HepG2 (cell line): ENCODE data around the gene ZNF629. TPM values are rescaled to one million over a fixed set of nuclear protein-coding genes. Genes with fewer than 3 reads are reported as not detected.

Source experiments
- DMAP1 ChIP-seq: IDR thresholded peaks from 2 replicates; pipeline ENCODE4 v1.6.1; 2016
- FOSL1 ChIP-seq: sonication (generic); formaldehyde crosslinking; IDR thresholded peaks from 2 replicates; pipeline ENCODE4 v1.9.0; 2021; ENCODE audit warnings: missing genetic modification reagents, borderline replicate concordance
- FOXK1 ChIP-seq: sonication (generic); formaldehyde crosslinking; IDR thresholded peaks from 2 replicates; pipeline ENCODE4 v1.4.0; 2020; ENCODE audit warnings: low read depth, missing genetic modification reagents, borderline replicate concordance
- MLLT10 ChIP-seq: sonication (generic); formaldehyde crosslinking; IDR thresholded peaks from 2 replicates; pipeline ENCODE4 v1.4.0; 2020; ENCODE audit warnings: missing genetic modification reagents
- MTF2 ChIP-seq: sonication (generic); formaldehyde crosslinking; IDR thresholded peaks from 2 replicates; pipeline ENCODE4 v1.5.0; 2020; ENCODE audit warnings: missing genetic modification reagents, borderline replicate concordance
- PHF5A ChIP-seq: IDR thresholded peaks from one replicate; pipeline ENCODE4 v1.6.1; 2018; ENCODE audit warnings: low read depth, missing genetic modification reagents; ENCODE audit not compliant: unreplicated experiment
- REXO4 ChIP-seq: sonication (generic); formaldehyde crosslinking; IDR thresholded peaks from 2 replicates; pipeline ENCODE4 v1.8.0; 2022; ENCODE audit warnings: missing genetic modification reagents, mild to moderate bottlenecking, borderline replicate concordance
- ZNF101 ChIP-seq: sonication (generic); formaldehyde crosslinking; IDR thresholded peaks from 2 replicates; pipeline ENCODE4 v1.4.0; 2020; ENCODE audit warnings: mild to moderate bottlenecking, low read depth, missing genetic modification reagents, borderline replicate concordance
- ZNF768 ChIP-seq: sonication (generic); formaldehyde crosslinking; IDR thresholded peaks from 2 replicates; pipeline ENCODE4 v1.4.0; 2020; ENCODE audit warnings: missing genetic modification reagents
- polyA plus RNA-seq, 8 experiments: library from polyadenylated mRNA; depleted of rRNA in 3 of 8; stranded (reverse) in 7 of 8; unstranded in 1 of 8; fragments of >200 nt; fragmentation: Illumina TruSeq in 4 of 8; extraction: Trizol in 4 of 8; gene quantifications; 2 replicates each; pipeline versions ENCODE4 v1.2.1 to v1.2.3, GENCODE V29; 2011 to 2016; ENCODE audit warnings: low read depth in 4 of 8, missing spikeins in 1 of 8, mixed read lengths in 1 of 8; ENCODE audit not compliant: insufficient read depth in 1 of 8
- total RNA-seq, 5 experiments: library from RNA; depleted of rRNA; stranded (reverse); fragments of >200 nt; fragmentation: Illumina TruSeq; extraction: Trizol; gene quantifications; 2 replicates each; pipeline ENCODE4 v1.2.3, GENCODE V29; 2016; ENCODE audit warnings: low read depth in 1 of 5
- TF ChIP-seq, protein P1 (sequence below), 2 experiments: sonication (generic) in 1 of 2; formaldehyde crosslinking in 1 of 2; IDR thresholded peaks; 2 replicates each; pipeline versions ENCODE4 v1.5.1 to v1.6.1; 2011 to 2020; ENCODE audit warnings: borderline replicate concordance in 1 of 2, low read depth in 1 of 2, low read length in 1 of 2, mild to moderate bottlenecking in 1 of 2, missing genetic modification reagents in 1 of 2, moderate library complexity in 1 of 2
- TF ChIP-seq, protein P2 (sequence below): sonication (generic); formaldehyde crosslinking; IDR thresholded peaks from 2 replicates; pipeline ENCODE4 v1.8.0; 2023; ENCODE audit warnings: mild to moderate bottlenecking, missing genetic modification reagents
- TF ChIP-seq, protein P3 (sequence below): sonication (generic); formaldehyde crosslinking; conservative IDR thresholded peaks from 2 replicates; pipeline ENCODE4 v1.8.0; 2022; ENCODE audit warnings: missing genetic modification reagents
- TF ChIP-seq, protein P4 (sequence below): sonication (generic); formaldehyde crosslinking; IDR thresholded peaks from 2 replicates; pipeline ENCODE4 v1.5.1; 2020; ENCODE audit warnings: mild to moderate bottlenecking, missing genetic modification reagents, borderline replicate concordance
- TF ChIP-seq, protein P5 (sequence below): sonication (generic); formaldehyde crosslinking; IDR thresholded peaks from 2 replicates; pipeline ENCODE4 v1.4.0; 2020; ENCODE audit warnings: mild to moderate bottlenecking, missing genetic modification reagents

ZNF629 gene
- total and polyA plus RNA-seq, 2 of the 13 experiments (the other 11 are each of a cell fraction or from before 2014, with no cell fraction given) = 6.1 to 16.5 TPM

DNA sequence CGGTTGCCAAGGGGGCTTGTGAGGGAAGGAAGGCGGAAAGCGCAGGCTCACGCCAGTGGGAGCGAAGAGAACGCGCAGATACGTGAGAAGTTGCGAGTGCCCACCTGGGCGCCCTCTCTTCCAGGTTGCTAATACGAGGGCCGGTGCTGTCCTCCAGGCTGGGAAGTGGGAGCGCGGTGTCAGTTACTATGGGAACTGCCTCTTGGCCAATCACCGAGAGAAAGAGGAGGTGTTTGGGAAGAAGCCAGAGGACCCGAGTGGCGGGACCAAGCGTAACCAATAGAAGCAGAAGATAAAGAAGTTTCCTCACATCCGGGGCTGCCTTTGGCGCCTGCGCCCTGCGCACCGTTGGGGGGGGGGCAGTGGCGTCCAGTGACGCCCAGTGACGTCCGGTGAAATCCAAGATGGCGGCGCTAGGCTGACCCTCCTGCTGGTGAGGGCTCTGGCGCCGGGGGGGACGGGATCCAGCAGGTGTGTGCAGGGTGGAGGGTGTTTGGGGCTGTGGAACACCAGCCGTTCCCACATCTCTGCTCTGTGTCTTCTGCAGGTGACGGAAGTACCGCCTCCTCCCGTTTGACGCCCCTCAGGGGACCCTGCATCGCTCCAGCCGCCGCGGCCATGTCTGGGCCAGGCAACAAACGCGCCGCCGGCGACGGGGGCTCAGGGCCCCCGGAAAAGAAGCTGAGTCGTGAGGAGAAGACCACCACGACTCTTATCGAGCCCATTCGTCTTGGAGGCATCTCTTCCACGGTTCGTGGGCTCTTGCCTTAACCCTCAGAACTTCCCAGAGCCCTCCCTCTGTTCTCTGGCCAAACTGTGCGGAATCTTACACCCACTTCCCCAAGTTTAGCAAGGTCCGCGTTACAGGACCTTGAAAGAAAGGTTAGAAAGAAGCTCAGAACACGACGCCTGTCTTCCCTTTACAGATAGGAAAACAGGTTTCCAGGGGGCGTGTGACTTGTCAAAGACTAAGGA, 24.8 kb downstream of the ZNF629 start, which contains the start of the genes CFAP119 and RNF40 (continued):
- TF ChIP-seq, protein P1, sequence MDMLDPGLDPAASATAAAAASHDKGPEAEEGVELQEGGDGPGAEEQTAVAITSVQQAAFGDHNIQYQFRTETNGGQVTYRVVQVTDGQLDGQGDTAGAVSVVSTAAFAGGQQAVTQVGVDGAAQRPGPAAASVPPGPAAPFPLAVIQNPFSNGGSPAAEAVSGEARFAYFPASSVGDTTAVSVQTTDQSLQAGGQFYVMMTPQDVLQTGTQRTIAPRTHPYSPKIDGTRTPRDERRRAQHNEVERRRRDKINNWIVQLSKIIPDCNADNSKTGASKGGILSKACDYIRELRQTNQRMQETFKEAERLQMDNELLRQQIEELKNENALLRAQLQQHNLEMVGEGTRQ (IDR thresholded peaks at IDR 0.05; ENCODE audit: low read depth, low read length) = no peak
- TF ChIP-seq, protein P1 (CRISPR knock-in tag; IDR thresholded peaks at IDR 0.05; ENCODE audit: borderline replicate concordance) = no peak
- TF ChIP-seq ZNF768 (CRISPR knock-in tag) (no peak), MLLT10 (CRISPR knock-in tag) (no peak), MTF2 (CRISPR knock-in tag) (no peak), FOSL1 (CRISPR knock-in tag) (no peak), PHF5A (CRISPR knock-in tag) (peak; percentile 44), FOXK1 (CRISPR knock-in tag) (peak; percentile 70; the same call in 1 of the 2 replicates), REXO4 (no peak), DMAP1 (peak; percentile 78; the same call in 1 of the 2 replicates), ZNF101 (CRISPR knock-in tag) (no peak)
- TF ChIP-seq, protein P2, sequence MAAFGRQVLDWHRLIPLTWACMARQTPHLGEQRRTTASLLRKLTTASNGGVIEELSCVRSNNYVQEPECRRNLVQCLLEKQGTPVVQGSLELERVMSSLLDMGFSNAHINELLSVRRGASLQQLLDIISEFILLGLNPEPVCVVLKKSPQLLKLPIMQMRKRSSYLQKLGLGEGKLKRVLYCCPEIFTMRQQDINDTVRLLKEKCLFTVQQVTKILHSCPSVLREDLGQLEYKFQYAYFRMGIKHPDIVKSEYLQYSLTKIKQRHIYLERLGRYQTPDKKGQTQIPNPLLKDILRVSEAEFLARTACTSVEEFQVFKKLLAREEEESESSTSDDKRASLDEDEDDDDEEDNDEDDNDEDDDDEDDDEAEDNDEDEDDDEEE = no peak; the same call in 1 of the 2 replicates
- TF ChIP-seq, protein P3, sequence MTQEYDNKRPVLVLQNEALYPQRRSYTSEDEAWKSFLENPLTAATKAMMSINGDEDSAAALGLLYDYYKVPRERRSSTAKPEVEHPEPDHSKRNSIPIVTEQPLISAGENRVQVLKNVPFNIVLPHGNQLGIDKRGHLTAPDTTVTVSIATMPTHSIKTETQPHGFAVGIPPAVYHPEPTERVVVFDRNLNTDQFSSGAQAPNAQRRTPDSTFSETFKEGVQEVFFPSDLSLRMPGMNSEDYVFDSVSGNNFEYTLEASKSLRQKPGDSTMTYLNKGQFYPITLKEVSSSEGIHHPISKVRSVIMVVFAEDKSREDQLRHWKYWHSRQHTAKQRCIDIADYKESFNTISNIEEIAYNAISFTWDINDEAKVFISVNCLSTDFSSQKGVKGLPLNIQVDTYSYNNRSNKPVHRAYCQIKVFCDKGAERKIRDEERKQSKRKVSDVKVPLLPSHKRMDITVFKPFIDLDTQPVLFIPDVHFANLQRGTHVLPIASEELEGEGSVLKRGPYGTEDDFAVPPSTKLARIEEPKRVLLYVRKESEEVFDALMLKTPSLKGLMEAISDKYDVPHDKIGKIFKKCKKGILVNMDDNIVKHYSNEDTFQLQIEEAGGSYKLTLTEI (CRISPR knock-in tag) = no peak
- TF ChIP-seq, protein P4, sequence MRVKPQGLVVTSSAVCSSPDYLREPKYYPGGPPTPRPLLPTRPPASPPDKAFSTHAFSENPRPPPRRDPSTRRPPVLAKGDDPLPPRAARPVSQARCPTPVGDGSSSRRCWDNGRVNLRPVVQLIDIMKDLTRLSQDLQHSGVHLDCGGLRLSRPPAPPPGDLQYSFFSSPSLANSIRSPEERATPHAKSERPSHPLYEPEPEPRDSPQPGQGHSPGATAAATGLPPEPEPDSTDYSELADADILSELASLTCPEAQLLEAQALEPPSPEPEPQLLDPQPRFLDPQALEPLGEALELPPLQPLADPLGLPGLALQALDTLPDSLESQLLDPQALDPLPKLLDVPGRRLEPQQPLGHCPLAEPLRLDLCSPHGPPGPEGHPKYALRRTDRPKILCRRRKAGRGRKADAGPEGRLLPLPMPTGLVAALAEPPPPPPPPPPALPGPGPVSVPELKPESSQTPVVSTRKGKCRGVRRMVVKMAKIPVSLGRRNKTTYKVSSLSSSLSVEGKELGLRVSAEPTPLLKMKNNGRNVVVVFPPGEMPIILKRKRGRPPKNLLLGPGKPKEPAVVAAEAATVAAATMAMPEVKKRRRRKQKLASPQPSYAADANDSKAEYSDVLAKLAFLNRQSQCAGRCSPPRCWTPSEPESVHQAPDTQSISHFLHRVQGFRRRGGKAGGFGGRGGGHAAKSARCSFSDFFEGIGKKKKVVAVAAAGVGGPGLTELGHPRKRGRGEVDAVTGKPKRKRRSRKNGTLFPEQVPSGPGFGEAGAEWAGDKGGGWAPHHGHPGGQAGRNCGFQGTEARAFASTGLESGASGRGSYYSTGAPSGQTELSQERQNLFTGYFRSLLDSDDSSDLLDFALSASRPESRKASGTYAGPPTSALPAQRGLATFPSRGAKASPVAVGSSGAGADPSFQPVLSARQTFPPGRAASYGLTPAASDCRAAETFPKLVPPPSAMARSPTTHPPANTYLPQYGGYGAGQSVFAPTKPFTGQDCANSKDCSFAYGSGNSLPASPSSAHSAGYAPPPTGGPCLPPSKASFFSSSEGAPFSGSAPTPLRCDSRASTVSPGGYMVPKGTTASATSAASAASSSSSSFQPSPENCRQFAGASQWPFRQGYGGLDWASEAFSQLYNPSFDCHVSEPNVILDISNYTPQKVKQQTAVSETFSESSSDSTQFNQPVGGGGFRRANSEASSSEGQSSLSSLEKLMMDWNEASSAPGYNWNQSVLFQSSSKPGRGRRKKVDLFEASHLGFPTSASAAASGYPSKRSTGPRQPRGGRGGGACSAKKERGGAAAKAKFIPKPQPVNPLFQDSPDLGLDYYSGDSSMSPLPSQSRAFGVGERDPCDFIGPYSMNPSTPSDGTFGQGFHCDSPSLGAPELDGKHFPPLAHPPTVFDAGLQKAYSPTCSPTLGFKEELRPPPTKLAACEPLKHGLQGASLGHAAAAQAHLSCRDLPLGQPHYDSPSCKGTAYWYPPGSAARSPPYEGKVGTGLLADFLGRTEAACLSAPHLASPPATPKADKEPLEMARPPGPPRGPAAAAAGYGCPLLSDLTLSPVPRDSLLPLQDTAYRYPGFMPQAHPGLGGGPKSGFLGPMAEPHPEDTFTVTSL (CRISPR knock-in tag) = no peak; the same call in 1 of the 2 replicates
- TF ChIP-seq, protein P5, sequence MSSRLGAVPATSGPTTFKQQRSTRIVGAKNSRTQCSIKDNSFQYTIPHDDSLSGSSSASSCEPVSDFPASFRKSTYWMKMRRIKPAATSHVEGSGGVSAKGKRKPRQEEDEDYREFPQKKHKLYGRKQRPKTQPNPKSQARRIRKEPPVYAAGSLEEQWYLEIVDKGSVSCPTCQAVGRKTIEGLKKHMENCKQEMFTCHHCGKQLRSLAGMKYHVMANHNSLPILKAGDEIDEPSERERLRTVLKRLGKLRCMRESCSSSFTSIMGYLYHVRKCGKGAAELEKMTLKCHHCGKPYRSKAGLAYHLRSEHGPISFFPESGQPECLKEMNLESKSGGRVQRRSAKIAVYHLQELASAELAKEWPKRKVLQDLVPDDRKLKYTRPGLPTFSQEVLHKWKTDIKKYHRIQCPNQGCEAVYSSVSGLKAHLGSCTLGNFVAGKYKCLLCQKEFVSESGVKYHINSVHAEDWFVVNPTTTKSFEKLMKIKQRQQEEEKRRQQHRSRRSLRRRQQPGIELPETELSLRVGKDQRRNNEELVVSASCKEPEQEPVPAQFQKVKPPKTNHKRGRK (CRISPR knock-in tag) = no peak
